GM21381 (cell line): ENCODE data around the gene C11orf42.
A peak's percentile ranks its signal among the peaks of the same experiment; 100 is the strongest.

ENCODE experiments used
- ATAC-seq: cut with Tn5 transposase; IDR thresholded peaks from one replicate; pipeline ENCODE4 v1.9.1; 2021; ENCODE audit warnings: mild to moderate bottlenecking, moderate library complexity; ENCODE audit not compliant: unreplicated experiment

The C11orf42 gene

GRCh38 chr11:6205366-6205765, at the start of gene C11orf42:
Gene C11orf42 (plus strand): TSS chr11:6205557. CDS start chr11:6205616, 59 bp downstream.
- ATAC-seq = no peak

DNA sequence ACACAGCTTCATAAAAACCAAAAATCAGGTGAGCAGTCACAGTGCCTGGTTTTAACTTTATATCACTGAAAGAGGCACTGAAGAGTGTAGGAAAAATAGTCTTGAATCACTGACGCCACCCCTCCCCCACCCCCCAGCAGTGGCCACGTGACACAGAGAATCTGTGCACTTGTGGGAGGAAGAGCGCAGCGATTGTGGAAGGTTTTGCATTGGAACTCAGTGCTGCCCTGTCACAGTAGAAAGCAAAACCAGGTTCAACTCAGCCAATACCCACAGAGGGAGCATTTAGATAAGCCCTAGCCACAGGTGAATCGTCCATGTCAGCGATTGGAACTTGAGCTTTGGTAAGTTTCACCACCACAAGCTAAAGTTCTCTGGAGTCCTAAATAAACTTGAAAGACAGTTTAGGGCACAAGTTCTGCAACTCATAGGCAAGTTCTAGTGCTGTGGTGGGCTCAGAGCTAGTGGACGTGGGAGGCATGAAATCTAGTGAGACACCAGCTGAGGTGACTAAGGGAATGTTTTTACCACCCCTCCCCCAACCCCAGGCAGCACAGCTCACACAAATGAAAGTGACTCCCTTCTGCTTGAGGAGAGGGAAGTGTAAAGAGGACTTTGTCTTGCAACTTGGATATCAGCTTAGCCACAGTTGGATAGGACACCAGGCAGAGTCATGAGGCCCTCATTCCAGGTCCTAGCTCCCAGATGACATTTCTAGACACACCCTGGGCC, 48.6 kb upstream of the C11orf42 start:
- no peak for ATAC-seq

- ATAC-seq = no peak
Observed at GRCh38 chr11:6170226-6170625, 35.1 kb upstream of the C11orf42 start, which contains the start of gene OR52B2. Gene OR52B2 (minus strand): TSS chr11:6170326. CDS start chr11:6170326, 0 bp downstream.

- ATAC-seq = no peak
Observed at GRCh38 chr11:6175440-6175839, 29.9 kb upstream of the C11orf42 start.

GRCh38 chr11:6191742-6192141, 13.6 kb upstream of the C11orf42 start:
- no peak for ATAC-seq

- ATAC-seq = no peak
Observed at GRCh38 chr11:6194065-6194581, 11.2 kb upstream of the C11orf42 start.

- no peak for ATAC-seq
Observed at GRCh38 chr11:6196396-6196795, 9.0 kb upstream of the C11orf42 start.

GRCh38 chr11:6197466-6198200, 7.7 kb upstream of the C11orf42 start:
- ATAC-seq = no peak

GRCh38 chr11:6199174-6199810, 6.1 kb upstream of the C11orf42 start, which contains the start of gene OR52W1:
Gene OR52W1 (plus strand): TSS chr11:6199224. CDS start chr11:6199224, 0 bp downstream.
- ATAC-seq = no peak

- ATAC-seq = no peak
Observed at GRCh38 chr11:6200975-6201374, 4.4 kb upstream of the C11orf42 start.

- ATAC-seq = no peak
Observed at GRCh38 chr11:6201481-6201880, 3.9 kb upstream of the C11orf42 start.

DNA sequence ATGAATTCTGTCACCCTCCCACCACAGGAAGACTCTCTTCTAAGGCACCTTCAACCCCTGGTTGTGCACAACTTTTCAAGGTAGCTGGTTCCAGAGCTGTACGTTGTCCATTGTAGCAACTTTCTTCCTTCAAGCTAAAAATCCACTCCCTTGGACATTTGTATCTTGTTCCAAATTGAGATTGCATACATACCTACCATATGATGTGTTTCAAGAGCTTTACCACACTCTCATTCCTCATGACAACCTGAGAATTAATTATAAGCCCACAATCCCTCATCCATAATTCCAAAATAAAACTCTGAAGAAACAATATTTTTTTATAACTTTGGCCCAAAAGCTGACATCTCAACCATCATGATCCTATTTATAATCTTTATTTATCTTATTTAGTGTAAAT, 3.3 kb upstream of the C11orf42 start:
- no peak for ATAC-seq

DNA sequence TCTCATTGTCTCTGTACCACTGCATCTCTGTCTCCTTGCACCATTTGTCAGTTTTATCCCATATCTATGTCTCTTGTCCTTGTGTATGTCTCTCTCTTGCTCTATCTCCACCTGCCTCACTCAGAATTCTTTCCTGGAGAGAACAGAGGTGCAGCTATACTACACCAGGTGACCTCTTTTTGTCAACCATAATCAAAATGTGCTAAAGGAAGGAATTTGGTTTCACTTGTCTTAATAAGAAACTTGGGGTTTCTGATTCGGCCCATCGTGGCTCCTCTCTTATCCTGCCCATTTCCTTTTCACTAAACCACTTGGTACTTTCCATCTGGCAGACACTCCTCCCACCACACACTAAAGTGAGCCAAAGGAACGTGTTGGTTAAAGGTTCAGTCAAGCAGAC, 2.0 kb upstream of the C11orf42 start:
- ATAC-seq = peak; percentile 76

GRCh38 chr11:6204706-6205105, 651 bp upstream of the C11orf42 start:
- no peak for ATAC-seq

DNA sequence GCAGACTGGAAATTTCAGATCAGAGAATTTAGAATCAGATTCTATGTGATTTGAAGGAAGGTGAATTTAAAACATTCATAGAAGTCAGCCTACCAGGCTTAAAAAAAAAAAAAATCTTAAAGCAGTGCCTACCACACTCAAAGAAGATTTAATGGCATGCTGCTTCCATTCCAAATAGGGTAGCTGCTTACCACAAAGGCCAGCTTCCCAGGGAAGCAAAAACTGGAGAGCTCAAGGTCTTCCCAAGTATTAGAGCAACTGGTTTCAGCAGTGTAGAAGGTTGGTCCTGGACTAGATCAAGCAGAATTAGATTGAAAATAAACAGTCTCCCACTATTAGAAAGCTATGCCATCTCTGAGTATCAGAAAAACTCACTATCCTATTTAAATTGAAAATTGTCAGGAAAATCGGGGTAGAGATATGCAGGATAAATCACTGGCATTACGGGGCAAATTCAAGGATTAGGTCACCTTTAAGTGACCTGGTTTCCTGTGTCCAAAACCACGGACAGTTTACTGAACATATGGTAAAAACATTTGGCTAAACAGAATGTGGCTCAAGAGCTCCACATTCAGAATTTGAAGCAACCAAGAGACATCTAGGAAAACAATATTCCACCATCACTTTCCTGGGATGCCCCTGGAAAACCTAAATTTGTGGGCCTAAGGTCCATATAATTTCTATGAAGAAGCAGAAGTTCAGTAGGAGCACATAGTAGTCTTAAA, 1.3 kb downstream of the C11orf42 start:
- no peak for ATAC-seq

GRCh38 chr11:6209801-6210200, 4.4 kb downstream of the C11orf42 start:
- no peak for ATAC-seq

- no peak for ATAC-seq
Observed at GRCh38 chr11:6210274-6210955, 5.1 kb downstream of the C11orf42 start.

DNA sequence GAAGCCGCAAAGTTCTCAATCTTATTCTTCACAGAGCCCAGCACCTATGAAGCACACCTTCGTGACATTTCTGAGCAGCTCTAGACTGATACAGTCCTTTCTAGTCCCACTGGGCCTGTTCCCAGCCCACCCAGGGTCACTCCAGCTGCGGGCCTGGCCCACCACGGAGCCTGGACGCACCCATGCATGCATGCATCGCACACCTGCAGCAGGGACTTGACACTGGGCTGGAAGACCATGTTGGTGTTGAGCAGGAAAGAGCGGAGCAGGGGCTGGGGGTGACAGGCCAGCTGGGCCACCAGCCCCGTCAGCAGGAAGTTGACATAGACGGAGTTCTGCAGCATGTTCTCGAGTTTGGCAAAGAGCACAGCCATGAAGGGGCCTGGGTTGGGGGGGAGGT, 9.2 kb downstream of the C11orf42 start:
- no peak for ATAC-seq

GRCh38 chr11:6216501-6216900, 11.1 kb downstream of the C11orf42 start:
- no peak for ATAC-seq

- ATAC-seq = no peak
Observed at GRCh38 chr11:6217722-6218121, 12.4 kb downstream of the C11orf42 start.
